Measurements from ENCODE around the gene MAP2K5. TPM values are rescaled to one million over a fixed set of nuclear protein-coding genes. Genes with fewer than 3 reads are reported as not detected.
"Not testable (repeated sequence)": the region's sequence is repeated elsewhere in the genome, so short reads cannot be mapped to it uniquely, and the experiment has no call there.

MAP2K5 gene
- total RNA-seq, 1 donor from 2014 or later: 3.2 TPM

DNA sequence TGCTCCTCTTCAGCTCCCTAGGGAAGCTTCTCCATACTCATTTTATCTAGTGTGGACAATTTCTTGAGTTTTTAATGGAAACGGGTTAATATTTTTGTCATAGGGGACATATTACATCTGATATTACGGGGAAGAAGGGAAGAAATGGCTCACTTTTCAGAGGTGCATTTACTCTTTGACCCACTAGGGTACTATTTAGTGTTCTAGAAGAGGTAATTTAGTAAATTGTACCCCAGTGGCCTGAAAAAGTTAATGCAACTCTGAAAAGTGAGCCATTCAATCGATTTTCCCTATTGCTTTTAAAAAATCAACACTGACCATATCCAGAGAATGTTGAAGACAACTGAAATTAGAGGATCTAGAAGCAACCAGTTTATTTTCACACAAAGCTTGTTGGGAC lies 71.2 kb downstream of the MAP2K5 start:
- TF ChIP-seq, protein P1, sequence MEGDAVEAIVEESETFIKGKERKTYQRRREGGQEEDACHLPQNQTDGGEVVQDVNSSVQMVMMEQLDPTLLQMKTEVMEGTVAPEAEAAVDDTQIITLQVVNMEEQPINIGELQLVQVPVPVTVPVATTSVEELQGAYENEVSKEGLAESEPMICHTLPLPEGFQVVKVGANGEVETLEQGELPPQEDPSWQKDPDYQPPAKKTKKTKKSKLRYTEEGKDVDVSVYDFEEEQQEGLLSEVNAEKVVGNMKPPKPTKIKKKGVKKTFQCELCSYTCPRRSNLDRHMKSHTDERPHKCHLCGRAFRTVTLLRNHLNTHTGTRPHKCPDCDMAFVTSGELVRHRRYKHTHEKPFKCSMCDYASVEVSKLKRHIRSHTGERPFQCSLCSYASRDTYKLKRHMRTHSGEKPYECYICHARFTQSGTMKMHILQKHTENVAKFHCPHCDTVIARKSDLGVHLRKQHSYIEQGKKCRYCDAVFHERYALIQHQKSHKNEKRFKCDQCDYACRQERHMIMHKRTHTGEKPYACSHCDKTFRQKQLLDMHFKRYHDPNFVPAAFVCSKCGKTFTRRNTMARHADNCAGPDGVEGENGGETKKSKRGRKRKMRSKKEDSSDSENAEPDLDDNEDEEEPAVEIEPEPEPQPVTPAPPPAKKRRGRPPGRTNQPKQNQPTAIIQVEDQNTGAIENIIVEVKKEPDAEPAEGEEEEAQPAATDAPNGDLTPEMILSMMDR (conservative IDR thresholded peaks at IDR 0.05; ENCODE audit: low read depth, low read length): no peak
- no peak overlapping the region for H3K4me3 ChIP-seq (ENCODE audit: low read depth, low read length)
- DNase-seq (ENCODE audit: low read depth): no peak

DNA sequence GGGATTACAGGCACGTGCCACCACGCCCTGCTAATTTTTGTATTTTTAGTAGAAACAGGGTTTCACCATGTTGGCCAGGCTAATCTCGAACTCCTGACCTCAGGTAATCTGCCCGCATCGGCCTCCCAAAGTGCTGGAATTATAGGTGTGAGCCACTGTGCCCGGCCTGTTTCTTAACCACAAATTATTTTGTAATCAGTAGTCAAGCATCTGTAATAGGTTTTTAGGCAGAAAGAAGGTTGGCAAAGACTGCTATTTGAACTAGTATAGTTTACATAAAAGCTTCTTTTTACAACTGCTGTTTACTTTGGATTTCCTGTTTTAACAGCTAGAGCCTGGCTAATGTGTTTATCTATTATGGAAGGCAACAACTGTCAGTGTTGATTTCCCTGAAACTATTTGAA lies 72.6 kb downstream of the MAP2K5 start:
- not testable (repeated sequence) for DNase-seq (ENCODE audit: low read depth); H3K4me3 ChIP-seq (ENCODE audit: low read depth, low read length)

DNA sequence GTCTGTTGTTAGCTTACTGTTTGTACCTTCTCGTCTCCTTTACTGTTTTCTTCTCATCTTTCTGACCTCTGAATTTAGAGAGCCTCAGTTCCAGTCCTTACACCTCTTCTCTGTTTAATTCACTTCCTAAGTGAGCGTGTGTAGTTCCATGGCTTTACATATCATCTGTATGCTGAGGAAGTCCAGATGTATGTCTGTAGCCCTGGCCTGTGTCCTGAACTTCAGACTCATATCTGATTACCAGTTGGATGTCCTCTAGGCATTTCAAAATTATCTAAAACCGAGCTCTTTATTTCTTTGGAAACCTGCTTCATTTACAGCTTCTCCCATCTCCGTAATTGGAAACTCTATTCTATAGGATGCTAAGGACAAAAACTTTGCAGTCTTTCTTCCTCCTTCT lies 75.8 kb downstream of the MAP2K5 start:
- DNase-seq (ENCODE audit: low read depth): no peak
- TF ChIP-seq, protein P1 (conservative IDR thresholded peaks at IDR 0.05; ENCODE audit: low read depth, low read length): no peak
- H3K4me3 ChIP-seq (ENCODE audit: low read depth, low read length): no peak overlapping the region

DNA sequence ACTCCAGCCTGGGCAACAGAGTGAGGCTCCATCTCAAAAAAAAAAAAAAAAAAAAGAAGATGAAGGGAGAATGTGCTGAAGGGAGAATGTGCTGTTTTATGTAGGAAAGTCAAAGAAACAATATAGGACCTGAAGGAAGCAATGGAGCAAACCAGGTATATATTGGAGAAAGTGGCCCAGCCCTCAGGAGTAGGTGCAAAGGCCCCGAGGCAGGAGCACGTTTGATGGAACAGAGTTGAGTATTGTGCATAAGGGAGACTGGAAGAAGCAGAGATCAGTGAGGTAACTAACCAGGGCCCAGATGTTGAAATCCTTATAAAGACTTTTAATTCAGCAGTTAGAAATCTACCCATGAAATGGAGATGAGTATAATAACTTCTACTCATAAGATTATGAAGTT lies 79.6 kb downstream of the MAP2K5 start:
- TF ChIP-seq, protein P1 (conservative IDR thresholded peaks at IDR 0.05; ENCODE audit: low read depth, low read length): no peak
- no peak for DNase-seq (ENCODE audit: low read depth)
- no peak overlapping the region for H3K4me3 ChIP-seq (ENCODE audit: low read depth, low read length)

DNA sequence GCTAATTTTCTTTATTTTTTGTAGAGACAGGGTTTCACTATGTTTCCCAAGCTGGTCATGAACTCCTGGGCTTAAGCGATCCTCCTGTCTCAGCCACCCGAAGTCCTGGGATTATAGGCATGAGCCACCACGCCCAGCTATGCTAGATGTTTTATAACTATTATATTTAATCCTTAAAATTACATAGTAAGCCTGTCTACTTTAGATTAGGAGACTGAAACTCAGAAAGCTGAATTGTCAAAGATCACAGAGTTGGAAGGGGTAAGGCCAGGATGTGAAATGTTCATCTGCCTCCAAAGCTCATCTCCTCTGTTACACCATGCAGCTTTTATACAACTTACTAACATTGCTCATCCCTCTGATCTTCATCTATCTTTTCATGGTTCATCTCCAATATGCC lies 89.8 kb downstream of the MAP2K5 start:
- no peak for DNase-seq (ENCODE audit: low read depth)
- H3K4me3 ChIP-seq (ENCODE audit: low read depth, low read length): no peak overlapping the region
- TF ChIP-seq, protein P1 (conservative IDR thresholded peaks at IDR 0.05; ENCODE audit: low read depth, low read length): no peak

DNA sequence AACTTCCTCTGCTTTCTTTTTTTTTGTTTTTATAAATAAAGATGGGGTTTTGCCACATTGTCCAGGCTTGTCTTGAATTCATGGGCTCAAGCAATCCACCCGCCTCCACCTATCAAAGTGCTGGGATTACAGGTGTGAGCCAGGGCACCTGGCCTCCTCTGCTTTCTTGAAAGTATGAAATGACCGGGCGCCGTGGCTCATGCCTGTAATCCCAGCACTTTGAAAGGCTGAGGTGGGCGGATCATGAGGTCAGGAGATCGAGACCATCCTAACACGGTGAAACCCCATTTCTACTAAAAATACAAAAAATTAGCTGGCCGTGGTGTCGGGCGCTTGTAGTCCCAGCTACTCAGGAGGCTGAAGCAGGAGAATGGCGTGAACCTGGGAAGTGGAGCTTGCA lies 93.4 kb downstream of the MAP2K5 start:
- not testable (repeated sequence) for DNase-seq (ENCODE audit: low read depth); H3K4me3 ChIP-seq (ENCODE audit: low read depth, low read length)

DNA sequence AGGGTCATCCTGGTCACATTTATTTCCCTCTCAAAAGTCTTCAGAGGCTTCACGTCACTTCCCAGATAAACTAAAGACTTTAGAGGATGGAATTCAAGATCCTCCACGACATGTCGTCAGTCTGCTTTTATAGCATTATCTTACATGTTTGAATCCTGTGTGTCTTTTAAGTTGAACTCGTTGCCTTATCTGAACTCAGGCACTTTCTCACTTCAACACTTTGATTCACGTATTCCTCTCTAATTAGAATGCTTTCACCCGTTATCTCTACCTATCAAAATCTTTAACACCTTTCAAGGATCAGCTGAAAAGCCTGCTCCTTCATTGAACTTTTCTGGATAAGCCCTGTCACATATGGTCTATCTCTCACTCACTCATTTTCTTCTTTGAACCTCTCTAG lies 97.1 kb downstream of the MAP2K5 start:
- DNase-seq (ENCODE audit: low read depth): no peak

DNA sequence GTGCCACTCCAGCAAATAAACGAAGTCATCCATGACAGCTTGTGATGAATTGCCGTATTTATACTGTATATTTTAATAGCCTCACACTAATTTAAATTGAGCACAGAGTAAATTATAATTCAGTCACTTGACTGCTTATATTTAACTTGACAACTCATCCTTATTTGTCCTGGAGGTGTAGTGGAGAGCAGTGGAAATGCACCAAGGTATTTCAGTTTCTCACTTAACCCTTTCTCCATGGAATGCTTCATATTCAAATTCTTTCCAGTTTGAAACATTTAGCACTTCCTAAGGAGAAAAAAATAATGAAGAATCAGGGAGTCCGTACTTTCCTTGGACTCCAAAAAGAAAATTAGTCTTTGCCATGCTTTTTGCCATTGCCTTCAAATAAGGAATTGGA lies 99.0 kb downstream of the MAP2K5 start:
- DNase-seq (ENCODE audit: low read depth): no peak
- TF ChIP-seq, protein P1 (conservative IDR thresholded peaks at IDR 0.05; ENCODE audit: low read depth, low read length): no peak
- no peak overlapping the region for H3K4me3 ChIP-seq (ENCODE audit: low read depth, low read length)

More for the DNA sequence above, 97.1 kb downstream of the MAP2K5 start:
- H3K4me3 ChIP-seq (ENCODE audit: low read depth, low read length): no peak overlapping the region
- TF ChIP-seq, protein P1 (conservative IDR thresholded peaks at IDR 0.05; ENCODE audit: low read depth, low read length): no peak

All from epithelial cell of proximal tubule (primary cell).